Type B pancreatic cell (in vitro differentiated cells): ENCODE results near the gene CAPN12. TPM values are rescaled to one million over a fixed set of nuclear protein-coding genes. Genes with fewer than 3 reads are reported as not detected.

Source experiments
- DNase-seq: peaks from one replicate; pipeline ENCODE4 v3.0.0; 2021; ENCODE audit warnings: mixed read lengths; ENCODE audit not compliant: unreplicated experiment; ENCODE audit errors: extremely low spot score
- H3K27ac Mint-ChIP-seq: 2 replicates; pipeline ENCODE4 v1.8.0; 2021; ENCODE audit warnings: mild to moderate bottlenecking, mixed read lengths
- H3K27me3 Mint-ChIP-seq: 2 replicates; pipeline ENCODE4 v1.8.0; 2021; ENCODE audit warnings: mixed read lengths
- H3K36me3 Mint-ChIP-seq: 2 replicates; pipeline ENCODE4 v1.8.0; 2021; ENCODE audit warnings: mixed read lengths
- H3K4me1 Mint-ChIP-seq: one replicate; pipeline ENCODE4 v1.8.0; 2021; ENCODE audit warnings: mixed read lengths; ENCODE audit not compliant: unreplicated experiment
- H3K4me3 Mint-ChIP-seq: 2 replicates; pipeline ENCODE4 v1.8.0; 2021; ENCODE audit warnings: mild to moderate bottlenecking, mixed read lengths
- H3K9me3 Mint-ChIP-seq: 2 replicates; pipeline ENCODE4 v1.8.0; 2021; ENCODE audit warnings: mixed read lengths
- total RNA-seq: library from RNA; stranded (reverse); gene quantifications from 2 replicates; pipeline ENCODE4 v1.2.1, GENCODE V29; 2021; ENCODE audit warnings: low replicate concordance
- TF ChIP-seq, protein P1 (sequence below): fragments of 200-600 bp; sonication (generic); conservative IDR thresholded peaks from 2 replicates; pipeline ENCODE4 v1.5.0; 2021; ENCODE audit warnings: antibody characterized with exemption, mild to moderate bottlenecking

The CAPN12 gene
- total RNA-seq, 1 donor from 2014 or later: 3.0 TPM

- H3K4me1 Mint-ChIP-seq: peaks cover 6% of the 10 kb centered on the region
- H3K4me3 Mint-ChIP-seq: peak overlapping the region; percentile 78
- peak overlapping the region; percentile 88 for H3K27ac Mint-ChIP-seq
- TF ChIP-seq, protein P1, sequence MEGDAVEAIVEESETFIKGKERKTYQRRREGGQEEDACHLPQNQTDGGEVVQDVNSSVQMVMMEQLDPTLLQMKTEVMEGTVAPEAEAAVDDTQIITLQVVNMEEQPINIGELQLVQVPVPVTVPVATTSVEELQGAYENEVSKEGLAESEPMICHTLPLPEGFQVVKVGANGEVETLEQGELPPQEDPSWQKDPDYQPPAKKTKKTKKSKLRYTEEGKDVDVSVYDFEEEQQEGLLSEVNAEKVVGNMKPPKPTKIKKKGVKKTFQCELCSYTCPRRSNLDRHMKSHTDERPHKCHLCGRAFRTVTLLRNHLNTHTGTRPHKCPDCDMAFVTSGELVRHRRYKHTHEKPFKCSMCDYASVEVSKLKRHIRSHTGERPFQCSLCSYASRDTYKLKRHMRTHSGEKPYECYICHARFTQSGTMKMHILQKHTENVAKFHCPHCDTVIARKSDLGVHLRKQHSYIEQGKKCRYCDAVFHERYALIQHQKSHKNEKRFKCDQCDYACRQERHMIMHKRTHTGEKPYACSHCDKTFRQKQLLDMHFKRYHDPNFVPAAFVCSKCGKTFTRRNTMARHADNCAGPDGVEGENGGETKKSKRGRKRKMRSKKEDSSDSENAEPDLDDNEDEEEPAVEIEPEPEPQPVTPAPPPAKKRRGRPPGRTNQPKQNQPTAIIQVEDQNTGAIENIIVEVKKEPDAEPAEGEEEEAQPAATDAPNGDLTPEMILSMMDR: no peak
- DNase-seq: no peak
- H3K36me3 Mint-ChIP-seq: peaks cover 4% of the 10 kb centered on the region
- no peaks in the 10 kb centered on the region for H3K9me3 Mint-ChIP-seq
- H3K27me3 Mint-ChIP-seq: peaks cover 10% of the 10 kb centered on the region
These were observed 9.0 kb downstream of the CAPN12 start for GRCh38 chr19:38735257-38735686.

DNA sequence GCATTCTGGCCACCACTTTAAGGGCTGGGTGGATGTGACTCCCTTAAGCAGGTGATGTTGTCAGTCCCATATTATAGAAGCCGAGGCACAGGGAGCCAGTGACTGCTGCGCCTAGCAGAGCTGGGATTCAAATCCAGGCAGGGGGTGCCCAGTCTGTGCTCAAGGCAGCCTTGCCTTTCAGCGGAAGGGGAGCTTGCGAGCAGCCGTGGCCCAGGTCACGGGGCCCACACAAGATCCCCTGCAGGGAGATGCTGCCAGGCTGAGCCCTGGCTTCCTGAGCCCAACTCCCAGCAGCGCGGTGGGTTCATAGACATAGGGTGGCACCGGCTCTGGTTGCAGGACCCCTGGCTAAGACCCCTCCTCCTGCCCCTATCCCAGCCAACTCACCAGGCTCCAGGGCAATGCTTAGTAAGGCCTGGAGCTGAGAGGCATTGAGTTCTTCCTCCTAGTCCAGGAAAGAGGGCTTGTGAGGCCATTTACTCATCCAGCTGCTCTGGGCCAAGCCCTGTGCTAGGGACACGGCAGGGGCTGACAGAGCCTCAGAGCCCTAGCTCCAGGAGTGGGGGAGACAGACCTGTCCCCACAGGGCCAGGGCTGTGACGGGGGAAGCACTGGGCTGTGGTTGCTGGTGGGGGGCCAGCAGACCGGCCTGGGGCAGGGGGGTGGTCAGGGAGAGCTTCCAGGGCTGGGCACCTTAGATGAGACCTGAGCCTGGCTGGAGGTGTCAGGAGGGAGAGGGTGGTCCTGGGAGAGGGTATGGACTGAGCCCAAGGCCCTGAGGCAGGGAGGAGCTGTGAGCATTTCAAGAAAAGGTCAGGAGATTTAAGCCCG lies 9.6 kb downstream of the CAPN12 start:
- peak overlapping the region; percentile 88 for H3K27ac Mint-ChIP-seq
- no peaks in the 10 kb centered on the region for H3K9me3 Mint-ChIP-seq
- peaks cover 10% of the 10 kb centered on the region for H3K27me3 Mint-ChIP-seq
- DNase-seq: no peak
- peak overlapping the region; percentile 78 for H3K4me3 Mint-ChIP-seq
- peaks cover 7% of the 10 kb centered on the region for H3K36me3 Mint-ChIP-seq
- H3K4me1 Mint-ChIP-seq: peaks cover 8% of the 10 kb centered on the region
- TF ChIP-seq, protein P1: no peak

- peak overlapping the region; percentile 88 for H3K27ac Mint-ChIP-seq
- H3K27me3 Mint-ChIP-seq: peaks cover 10% of the 10 kb centered on the region
- DNase-seq: no peak
- no peaks in the 10 kb centered on the region for H3K9me3 Mint-ChIP-seq
- TF ChIP-seq, protein P1: no peak
- H3K4me1 Mint-ChIP-seq: peaks cover 11% of the 10 kb centered on the region
- no peak overlapping the region for H3K4me3 Mint-ChIP-seq
- peaks cover 9% of the 10 kb centered on the region for H3K36me3 Mint-ChIP-seq
These were observed 10.2 kb downstream of the CAPN12 start for GRCh38 chr19:38734176-38734425.

DNA sequence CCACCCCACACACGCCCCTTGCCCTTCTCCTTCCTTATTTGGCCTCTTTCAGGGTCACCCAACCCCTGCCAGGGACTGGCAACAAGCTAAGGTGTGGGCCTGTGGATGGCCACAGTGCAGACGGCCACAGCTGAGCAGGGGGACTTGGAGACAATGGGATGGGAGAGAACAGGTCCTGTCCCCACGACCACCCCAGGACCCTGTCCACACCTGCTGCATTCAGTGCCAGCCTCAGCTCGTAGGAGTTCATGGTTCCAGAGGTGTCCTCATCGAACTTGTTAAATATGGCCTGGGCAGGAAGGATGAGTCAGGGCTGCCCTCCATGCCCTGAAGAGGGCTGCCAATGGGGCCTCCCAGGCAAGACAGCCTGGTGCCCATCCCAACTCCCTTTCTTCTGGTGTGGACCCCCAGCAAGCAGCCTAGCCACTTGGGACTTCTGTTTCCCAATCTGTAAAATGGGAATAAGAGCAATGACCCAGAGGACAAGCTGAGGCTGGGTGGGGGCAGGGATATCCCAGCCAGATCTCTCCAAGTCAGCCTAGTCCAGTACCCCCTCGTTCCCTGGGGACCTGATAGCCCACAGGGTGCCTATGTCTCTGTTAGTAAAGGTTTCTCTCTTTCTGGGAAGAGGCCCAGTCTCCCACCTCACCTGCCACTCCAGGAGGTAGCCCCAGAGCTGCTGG lies 10.6 kb downstream of the CAPN12 start:
- no peak for DNase-seq
- peaks cover 11% of the 10 kb centered on the region for H3K4me1 Mint-ChIP-seq
- H3K27ac Mint-ChIP-seq: peak overlapping the region; percentile 88
- H3K9me3 Mint-ChIP-seq: no peaks in the 10 kb centered on the region
- no peak overlapping the region for H3K4me3 Mint-ChIP-seq
- H3K27me3 Mint-ChIP-seq: peaks cover 10% of the 10 kb centered on the region
- H3K36me3 Mint-ChIP-seq: peaks cover 9% of the 10 kb centered on the region
- TF ChIP-seq, protein P1: no peak

GRCh38 chr19:38733241-38733492 lies 11.1 kb downstream of the CAPN12 start:
- TF ChIP-seq, protein P1: no peak
- DNase-seq: no peak
- Mint-ChIP-seq H3K36me3 (peaks cover 9% of the 10 kb centered on the region), H3K27ac (peak overlapping the region; percentile 88), H3K27me3 (peaks cover 10% of the 10 kb centered on the region), H3K4me1 (peaks cover 11% of the 10 kb centered on the region), H3K9me3 (no peaks in the 10 kb centered on the region), H3K4me3 (no peak overlapping the region)
